Small intestine (tissue), 7 donors: ENCODE measurements around the gene SMAP1. TPM values are rescaled to one million over a fixed set of nuclear protein-coding genes. Genes with fewer than 3 reads are reported as not detected.

ENCODE experiments used
- DNase-seq, 2 donors: peaks; one replicate each; pipeline versions ENCODE4 v3.0.0 to v3.0.0-alpha.2; 2013
- FAIRE-seq: peaks from 2 replicates; lab custom pipeline; 2012; peaks lifted over from hg19 to GRCh38; lab: Jason Lieb, UNC
- H3K27ac ChIP-seq, 3 donors: one replicate each; pipeline ENCODE4 v1.5.1; 2013; ENCODE audit warnings: low read length in 2 of 3, mild to moderate bottlenecking in 2 of 3, control low read depth in 1 of 3, inconsistent platforms in 1 of 3, low read depth in 1 of 3, moderate library complexity in 1 of 3
- H3K27me3 ChIP-seq, 3 donors: one replicate each; pipeline ENCODE4 v1.6.1; 2013; ENCODE audit warnings: low read length in 3 of 3, inconsistent platforms in 1 of 3; ENCODE audit not compliant: control insufficient read depth in 3 of 3, insufficient read depth in 3 of 3
- H3K36me3 ChIP-seq, 3 donors: one replicate each; pipeline ENCODE4 v1.6.1; 2013; ENCODE audit warnings: low read length in 3 of 3, inconsistent platforms in 1 of 3, low read depth in 1 of 3, mild to moderate bottlenecking in 1 of 3, moderate library complexity in 1 of 3; ENCODE audit not compliant: control insufficient read depth in 3 of 3, insufficient read depth in 2 of 3
- H3K4me1 ChIP-seq, 3 donors: one replicate each; pipeline ENCODE4 v1.6.1; 2013; ENCODE audit warnings: low read length in 2 of 3, inconsistent platforms in 1 of 3, low read depth in 1 of 3, mild to moderate bottlenecking in 1 of 3, moderate library complexity in 1 of 3; ENCODE audit not compliant: control insufficient read depth in 3 of 3, insufficient read depth in 2 of 3
- H3K4me3 ChIP-seq, 3 donors: one replicate each; pipeline ENCODE4 v1.5.1; 2013; ENCODE audit warnings: low read length in 3 of 3, control low read depth in 1 of 3, inconsistent platforms in 1 of 3, low read depth in 1 of 3, mild to moderate bottlenecking in 1 of 3, moderate library complexity in 1 of 3
- H3K9me3 ChIP-seq, 2 donors: one replicate each; pipeline ENCODE4 v1.6.1; 2013; ENCODE audit warnings: low read depth in 1 of 2, low read length in 1 of 2; ENCODE audit not compliant: control insufficient read depth in 2 of 2, insufficient read depth in 1 of 2
- WGBS, 3 donors: extraction: QIAGEN DNeasy Blood & Tissue Kit; methylation state at CpG; one replicate each; pipeline ENCODE4 v1.1.7; 2013; 5-methylcytosine and 5-hydroxymethylcytosine counted together
- polyA plus RNA-seq, 4 donors: library from polyadenylated mRNA; stranded (reverse) in 3 of 4; unstranded in 1 of 4; fragments of 200-250 nt in 3 of 4; fragments of 120-200 nt in 1 of 4; gene quantifications; one replicate each; pipeline versions ENCODE4 v1.2.1 to v1.2.3, GENCODE V29; 2013
- donor health status: healthy with polysubstance abuse.
- donor health status: control.
- donor health status: control.
- donor health status: Bipolar disorder and iron deficiency.
- donor health status: healthy.

The SMAP1 gene
- polyA plus RNA-seq, 4 donors, result 25.2 to 42.1 (median 37.3) TPM

GRCh38 chr6:70636596-70636995, 31.1 kb upstream of the SMAP1 start:
- no peak overlapping the region for H3K4me3 ChIP-seq
- 76 to 91% (median 84%) methylated on average over 4 to 8 of the region's 8 CpGs for WGBS, 3 donors
- H3K27ac ChIP-seq, result no peak overlapping the region
- H3K9me3 ChIP-seq, result no peaks in the 10 kb centered on the region
- no peak for FAIRE-seq
- no peak for DNase-seq
- H3K4me1 ChIP-seq, result no peaks in the 10 kb centered on the region
- H3K27me3 ChIP-seq, result no peaks in the 10 kb centered on the region
- no peaks in the 10 kb centered on the region for H3K36me3 ChIP-seq

DNA sequence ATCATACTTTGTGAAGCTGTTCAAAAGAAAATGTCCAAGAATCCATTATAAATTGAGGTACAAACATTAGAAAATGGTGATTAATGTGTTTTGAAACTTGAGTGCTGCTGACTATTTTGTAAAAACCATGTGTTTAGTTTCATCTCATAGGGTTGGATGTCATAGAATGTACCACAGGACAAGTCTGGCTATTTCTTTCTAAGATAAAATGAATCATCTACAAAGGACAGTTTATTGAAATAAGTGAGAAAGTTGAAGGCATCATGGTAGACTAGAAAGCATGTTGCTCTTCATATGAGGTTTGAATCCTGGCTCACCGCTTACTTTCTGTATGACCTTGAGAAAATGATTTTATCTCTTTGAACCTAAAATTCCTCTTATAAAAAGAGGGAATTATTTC, 29.2 kb upstream of the SMAP1 start:
- FAIRE-seq (no peak), DNase-seq (no peak)
- no peaks in the 10 kb centered on the region for H3K36me3 ChIP-seq
- H3K27me3 ChIP-seq, result no peaks in the 10 kb centered on the region
- no peaks in the 10 kb centered on the region for H3K9me3 ChIP-seq
- WGBS, 3 donors, result 96 to 97% (median 97%) methylated on average over 1 of the region's 1 CpG
- no peak overlapping the region for H3K4me3 ChIP-seq
- no peaks in the 10 kb centered on the region for H3K4me1 ChIP-seq
- H3K27ac ChIP-seq, result no peak overlapping the region

- Histone ChIP-seq H3K36me3 (no peaks in the 10 kb centered on the region), H3K4me1 (no peaks in the 10 kb centered on the region), H3K27ac (no peak overlapping the region), H3K4me3 (no peak overlapping the region), H3K9me3 (no peaks in the 10 kb centered on the region), H3K27me3 (no peaks in the 10 kb centered on the region)
- no peak for FAIRE-seq
- WGBS, 3 donors, result 65 to 70% (median 68%) methylated on average over 3 of the region's 3 CpGs
- peak in 1 of 2 donors; percentile 55 for DNase-seq
These were observed 16.3 kb upstream of the SMAP1 start for GRCh38 chr6:70651326-70651905.

DNA sequence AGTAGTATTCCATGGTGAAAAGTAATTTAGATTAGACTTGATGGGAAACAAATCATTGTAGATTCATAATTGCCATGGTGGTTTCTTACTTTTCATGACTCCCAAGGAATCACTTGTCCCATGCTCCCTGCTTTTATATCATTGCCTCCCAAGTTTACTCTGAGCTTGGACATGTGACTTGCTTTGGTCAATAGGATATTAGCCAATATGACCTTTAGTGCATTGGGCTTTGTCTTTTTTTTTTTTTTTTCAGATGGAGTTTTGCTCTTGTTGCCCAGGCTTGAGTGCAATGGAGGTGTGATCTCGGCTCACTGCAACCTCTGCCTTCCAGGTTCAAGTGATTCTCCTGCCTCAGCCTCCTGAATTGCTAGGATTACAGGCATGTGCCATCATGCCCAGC, 15.5 kb upstream of the SMAP1 start:
- H3K27me3 ChIP-seq, result no peaks in the 10 kb centered on the region
- no peaks in the 10 kb centered on the region for H3K4me1 ChIP-seq
- DNase-seq, result no peak
- H3K9me3 ChIP-seq, result no peaks in the 10 kb centered on the region
- no peak overlapping the region for H3K4me3 ChIP-seq
- H3K27ac ChIP-seq, result no peak overlapping the region
- H3K36me3 ChIP-seq, result no peaks in the 10 kb centered on the region
- 91 to 100% (median 100%) methylated on average over 1 of the region's 1 CpG for WGBS, 3 donors
- FAIRE-seq, result no peak

DNA sequence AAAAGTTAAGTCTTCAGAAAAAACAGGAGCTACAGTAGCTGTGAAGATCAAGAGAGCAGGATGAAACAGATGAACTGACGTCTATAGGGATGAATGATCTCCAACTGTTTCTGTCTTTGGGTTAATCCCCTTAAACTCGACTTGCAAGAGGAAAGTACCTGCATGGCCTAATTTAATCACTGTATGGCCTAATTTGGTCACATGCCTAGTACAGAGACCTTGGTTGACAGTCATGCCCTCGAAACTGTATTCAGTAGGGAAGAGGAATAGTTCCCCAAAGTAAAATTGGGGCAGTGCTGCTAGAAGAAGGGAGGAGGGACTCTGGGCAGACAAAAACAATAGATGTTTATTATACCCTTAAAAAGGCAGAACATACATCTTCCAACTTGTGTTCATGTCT, 10.0 kb upstream of the SMAP1 start:
- 65 to 75% (median 69%) methylated on average over 3 of the region's 3 CpGs for WGBS, 3 donors
- Histone ChIP-seq H3K9me3 (no peaks in the 10 kb centered on the region), H3K4me3 (no peak overlapping the region), H3K36me3 (no peaks in the 10 kb centered on the region), H3K4me1 (no peaks in the 10 kb centered on the region), H3K27ac (no peak overlapping the region), H3K27me3 (peaks cover 0 to 4% (median 0%) of the 10 kb centered on the region in 3 donors)
- no peak for DNase-seq
- FAIRE-seq, result no peak

- FAIRE-seq (no peak), DNase-seq (no peak)
- peaks cover 0 to 4% (median 0%) of the 10 kb centered on the region in 3 donors for H3K27me3 ChIP-seq
- H3K36me3 ChIP-seq, result no peaks in the 10 kb centered on the region
- no peak overlapping the region for H3K27ac ChIP-seq
- WGBS, 3 donors, result 86 to 89% (median 86%) methylated on average over 6 of the region's 6 CpGs
- no peaks in the 10 kb centered on the region for H3K9me3 ChIP-seq
- no peak overlapping the region for H3K4me3 ChIP-seq
- H3K4me1 ChIP-seq, result peaks cover 0 to 5% (median 0%) of the 10 kb centered on the region in 3 donors
These were observed 3.7 kb upstream of the SMAP1 start for GRCh38 chr6:70663881-70664466.

GRCh38 chr6:70666706-70667105, 977 bp upstream of the SMAP1 start:
- 83 to 93% (median 92%) methylated on average over 6 of the region's 6 CpGs for WGBS, 3 donors
- no peak overlapping the region for H3K4me3 ChIP-seq
- H3K27me3 ChIP-seq, result no peaks in the 10 kb centered on the region
- FAIRE-seq, result no peak
- H3K36me3 ChIP-seq, result no peaks in the 10 kb centered on the region
- no peak overlapping the region for H3K27ac ChIP-seq
- no peaks in the 10 kb centered on the region for H3K9me3 ChIP-seq
- H3K4me1 ChIP-seq, result peaks cover 3 to 5% (median 5%) of the 10 kb centered on the region in 3 donors
- no peak for DNase-seq

DNA sequence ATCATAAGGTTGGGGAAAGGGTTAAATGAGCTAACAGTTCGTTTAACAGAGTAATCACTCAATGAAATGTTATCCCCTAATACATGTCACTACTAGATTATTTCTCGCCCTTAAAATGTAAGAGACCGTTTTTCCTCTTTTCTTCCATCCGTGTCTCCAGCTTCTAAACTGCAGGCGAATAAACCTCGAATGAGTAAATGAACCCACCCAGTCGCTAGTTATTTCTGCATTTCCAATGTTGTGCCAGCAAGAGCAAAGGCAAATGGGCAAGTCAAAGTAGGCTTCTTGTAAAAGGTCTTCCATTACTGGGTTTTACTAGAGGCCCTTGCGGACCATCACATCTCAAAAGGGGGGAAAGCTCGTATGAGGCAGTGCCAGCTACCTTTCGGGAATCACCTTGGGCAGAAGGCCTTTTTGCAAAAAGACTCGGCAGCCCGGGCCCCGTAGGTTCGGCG, 400 bp upstream of the SMAP1 start:
- no peaks in the 10 kb centered on the region for H3K9me3 ChIP-seq
- no peak for DNase-seq
- H3K27ac ChIP-seq, result peak overlapping the region; percentile 83 to 98 (median 95)
- H3K27me3 ChIP-seq, result no peaks in the 10 kb centered on the region
- peaks cover 5 to 7% (median 5%) of the 10 kb centered on the region in 3 donors for H3K4me1 ChIP-seq
- WGBS, 3 donors, result 12 to 16% (median 13%) methylated on average over 15 of the region's 15 CpGs
- H3K36me3 ChIP-seq, result no peaks in the 10 kb centered on the region
- no peak for FAIRE-seq
- H3K4me3 ChIP-seq, result peak overlapping the region; percentile 22 to 97 (median 64)
